ENCODE data around the gene CD81.
"Not testable (repeated sequence)": the region's sequence is repeated elsewhere in the genome, so short reads cannot be mapped to it uniquely, and the experiment has no call there.

Gene CD81

GRCh38 chr11:2357651-2358050 is 19.5 kb upstream of the CD81 start:
- not testable (repeated sequence) for ATAC-seq

DNA sequence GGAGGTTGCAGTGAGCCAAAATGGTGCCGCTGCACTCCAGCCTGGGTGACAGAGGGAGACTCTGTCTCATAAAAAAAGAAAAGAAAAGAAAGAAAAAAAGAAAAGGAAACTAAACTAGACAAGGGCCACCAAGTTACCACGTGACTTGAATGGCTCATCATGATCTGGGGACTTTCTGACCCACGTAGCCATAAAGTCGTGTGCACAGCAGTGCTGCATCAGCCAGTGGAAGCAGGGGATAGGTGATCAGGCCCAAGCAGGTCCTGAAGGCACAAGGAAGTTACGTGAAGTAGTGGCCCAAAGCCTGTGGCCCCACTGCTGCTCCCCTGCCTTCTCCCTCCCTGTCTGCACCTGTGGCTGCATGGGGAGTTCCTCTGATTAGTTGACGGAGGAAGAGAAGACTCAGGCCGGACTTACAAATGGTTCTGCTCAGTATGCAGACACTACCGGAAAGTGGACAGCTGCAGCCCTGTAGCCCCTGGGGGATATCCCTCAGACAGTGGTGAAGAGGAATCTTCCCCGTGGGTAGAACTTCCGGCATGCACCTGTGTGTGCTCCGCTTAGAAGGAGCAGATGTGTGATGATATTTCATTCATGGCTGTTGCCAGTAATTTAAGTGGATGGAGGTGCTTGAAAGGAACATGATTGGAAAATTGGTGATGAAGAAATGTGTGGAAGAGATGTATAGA is 18.2 kb upstream of the CD81 start:
- no peak for ATAC-seq

DNA sequence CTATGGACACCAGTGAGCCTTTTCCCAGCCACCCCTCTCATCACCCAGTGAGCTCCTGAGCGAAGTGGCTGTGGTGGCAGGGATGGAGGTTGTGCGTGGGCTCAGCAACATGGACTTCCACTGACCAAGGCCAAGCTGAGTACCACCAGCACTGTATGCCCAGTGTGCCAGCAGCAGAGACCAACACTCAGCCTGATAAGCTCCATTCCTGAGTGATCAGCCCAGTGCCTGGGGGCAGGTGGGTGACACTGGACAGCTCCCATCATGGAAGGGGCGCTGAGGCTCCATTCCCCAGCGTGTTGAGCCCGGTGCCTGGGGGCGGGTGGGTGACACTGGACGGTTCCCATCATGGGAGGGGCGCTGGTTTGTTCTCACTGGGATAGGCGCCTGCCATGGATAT is 17.6 kb upstream of the CD81 start:
- ATAC-seq = no peak

DNA sequence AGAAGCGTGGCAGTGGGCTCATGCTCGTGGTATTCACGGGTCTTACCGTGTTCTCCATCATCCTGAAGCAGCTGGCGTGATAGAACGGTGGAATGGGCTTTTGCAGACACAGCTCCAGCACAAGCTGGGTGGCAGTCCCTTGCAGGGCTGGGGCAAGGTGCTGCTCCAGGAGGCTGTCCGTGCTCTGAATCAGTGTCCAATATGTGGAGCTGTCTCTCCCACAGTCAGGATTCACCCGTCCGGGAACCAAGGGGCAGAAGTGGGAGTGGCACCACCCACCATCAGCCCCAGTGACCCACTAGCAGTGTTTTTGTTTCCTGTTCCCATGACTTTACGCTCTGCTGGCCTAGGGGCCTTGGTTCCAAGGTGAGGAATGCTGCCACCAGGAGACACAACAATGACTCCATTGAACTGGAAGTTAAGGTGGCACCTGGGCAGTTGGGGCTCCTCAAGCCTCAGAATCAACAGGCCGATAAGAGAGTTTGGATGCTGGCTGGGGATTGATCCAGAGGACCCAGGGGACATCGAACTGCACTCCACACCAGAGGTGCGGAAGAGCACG is 16.9 kb upstream of the CD81 start:
- ATAC-seq = no peak

DNA sequence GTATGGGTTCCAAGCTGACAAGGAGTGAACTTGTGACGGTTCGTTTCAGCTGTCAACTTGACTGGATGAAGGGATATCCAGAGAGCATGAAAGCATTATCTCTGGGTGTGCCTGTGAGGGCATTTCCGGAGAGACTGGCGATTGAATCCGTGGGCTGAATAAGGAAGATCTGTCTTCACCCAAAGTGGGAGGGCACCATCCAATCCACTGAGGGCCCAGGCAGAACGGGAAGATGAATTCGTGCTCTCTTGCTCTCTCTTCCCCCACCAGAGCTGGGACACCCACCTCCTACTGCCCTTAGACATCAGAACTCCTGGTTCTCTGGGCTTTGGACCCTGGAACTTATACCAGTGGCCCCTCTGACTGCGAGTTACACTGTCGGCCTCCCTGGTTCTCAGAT is 15.5 kb upstream of the CD81 start:
- ATAC-seq = no peak

DNA sequence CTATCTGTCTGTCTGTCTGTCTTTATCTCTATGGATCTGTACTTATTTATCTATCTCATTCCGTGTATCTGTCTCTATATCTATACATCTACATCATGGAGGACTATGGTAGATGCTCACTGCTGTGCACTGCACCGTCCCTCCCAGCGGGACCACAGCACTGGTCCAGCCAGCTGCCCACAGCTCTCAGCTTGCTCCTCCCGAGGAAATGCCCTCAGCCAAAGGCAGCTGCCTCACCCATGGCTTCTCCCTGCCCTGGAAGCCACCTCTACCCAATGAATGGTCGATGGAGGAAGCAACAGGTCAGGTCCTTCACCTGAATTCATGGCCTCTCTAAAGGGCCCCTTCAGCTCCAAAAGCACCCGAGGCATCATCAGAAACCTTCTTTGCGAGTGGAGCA is 14.7 kb upstream of the CD81 start:
- ATAC-seq = no peak

- ATAC-seq = no peak
Observed at GRCh38 chr11:2363130-2363529, 14.0 kb upstream of the CD81 start.

GRCh38 chr11:2363577-2364370 is 13.3 kb upstream of the CD81 start:
- ATAC-seq = no peak

DNA sequence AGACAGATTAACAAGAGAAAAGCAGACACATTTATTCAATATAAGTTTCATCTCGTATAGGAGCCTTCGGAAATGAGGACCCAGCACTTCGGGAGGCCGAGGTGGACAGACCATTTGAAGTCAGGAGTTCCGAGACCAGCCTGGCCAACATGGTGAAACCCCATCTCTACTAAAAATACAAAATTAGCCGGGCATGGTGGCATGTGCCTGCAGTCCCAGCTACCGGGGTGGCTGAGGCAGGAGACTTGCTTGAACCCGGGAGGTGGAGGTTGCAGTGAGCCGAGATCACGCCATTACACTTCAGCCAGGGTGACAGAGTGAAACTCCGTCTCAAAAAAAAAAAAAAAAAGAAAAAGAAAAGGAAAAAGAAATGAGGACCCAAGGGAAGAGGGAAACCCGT is 12.7 kb upstream of the CD81 start:
- ATAC-seq = not testable (repeated sequence)

GRCh38 chr11:2365571-2366210 is 11.4 kb upstream of the CD81 start:
- no peak for ATAC-seq

- no peak for ATAC-seq
Observed at GRCh38 chr11:2366276-2366675, 10.8 kb upstream of the CD81 start.

DNA sequence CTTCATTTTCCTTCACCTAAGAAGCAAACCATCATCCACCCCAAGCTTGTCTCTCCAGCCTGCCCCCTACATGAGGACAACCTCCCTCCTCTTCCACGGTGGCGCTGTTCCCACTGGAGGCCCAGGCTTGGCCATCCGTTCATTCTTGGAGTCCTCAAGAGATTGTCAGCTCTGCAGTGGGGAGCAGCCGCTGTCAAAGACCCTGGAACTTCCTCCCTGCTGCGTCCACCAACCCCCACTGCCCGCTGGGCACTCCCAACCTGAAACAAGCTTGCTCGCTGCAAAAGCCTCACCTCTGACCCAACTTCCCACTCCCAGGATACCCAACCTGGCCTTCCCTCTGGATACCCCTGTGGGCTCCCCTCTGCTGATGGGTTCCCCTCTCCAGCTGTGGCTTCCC is 10.4 kb upstream of the CD81 start:
- no peak for ATAC-seq

DNA sequence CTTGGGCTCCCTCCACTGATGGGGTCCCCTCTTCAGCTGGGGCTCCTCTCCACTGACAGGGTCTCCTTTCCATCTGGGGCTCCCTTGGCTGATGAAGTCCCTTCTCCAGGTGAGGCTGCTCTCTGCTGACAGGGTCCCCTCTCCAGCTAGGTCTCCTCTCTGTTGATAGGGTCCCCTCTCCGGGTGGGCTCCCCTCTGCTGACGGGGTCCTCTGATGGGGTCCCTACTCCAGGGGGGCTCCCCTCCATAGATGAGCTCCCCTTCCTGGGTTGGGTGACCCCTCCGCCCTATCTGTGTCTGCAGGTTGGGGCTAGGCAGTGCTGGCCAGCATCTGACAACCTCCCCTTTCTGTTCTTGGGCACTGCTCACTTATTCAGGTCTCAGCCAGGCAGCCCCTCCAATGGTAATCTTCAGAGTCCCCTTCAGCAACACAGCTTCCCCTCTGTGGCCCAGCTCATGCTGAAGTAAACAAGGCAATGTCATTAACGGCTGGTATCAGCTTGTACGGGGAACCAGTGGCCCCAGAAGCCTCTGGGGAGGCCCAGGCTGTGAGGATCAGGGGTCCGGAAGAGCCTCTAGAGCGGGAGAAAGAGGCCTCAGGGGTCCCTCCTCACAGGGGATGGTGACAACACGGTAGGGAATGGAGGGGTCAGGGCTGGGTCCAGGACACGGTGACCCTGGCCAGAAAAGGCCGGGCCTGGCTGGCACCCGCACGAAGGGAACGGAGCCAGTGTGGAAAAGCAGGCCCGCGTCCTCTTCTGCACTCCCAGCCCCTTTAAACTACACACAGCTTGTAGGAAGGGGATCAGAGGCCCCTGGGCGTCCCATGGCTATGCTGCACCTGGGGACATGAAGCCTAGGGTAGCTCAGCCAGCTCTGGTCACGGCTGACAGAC is 9.6 kb upstream of the CD81 start:
- no peak for ATAC-seq

- no peak for ATAC-seq
Observed at GRCh38 chr11:2368178-2368850, 8.8 kb upstream of the CD81 start.

DNA sequence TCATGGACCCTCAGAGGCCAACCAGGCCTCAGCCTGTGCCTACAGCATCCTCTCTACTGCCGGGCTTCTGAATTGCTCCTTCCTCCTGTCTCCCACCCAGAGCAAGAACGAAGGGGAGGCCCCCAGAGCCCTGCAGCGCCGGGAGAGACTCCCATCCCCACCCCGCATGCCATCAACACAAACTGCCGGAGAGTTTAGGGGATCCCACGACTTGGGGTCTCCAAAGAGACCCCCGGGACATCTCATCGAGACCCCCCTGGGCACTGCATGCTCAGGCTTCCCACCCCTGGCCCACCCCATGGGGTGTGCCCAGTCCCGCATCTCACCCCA is 8.3 kb upstream of the CD81 start:
- no peak for ATAC-seq

GRCh38 chr11:2369320-2369719 is 7.8 kb upstream of the CD81 start:
- no peak for ATAC-seq

DNA sequence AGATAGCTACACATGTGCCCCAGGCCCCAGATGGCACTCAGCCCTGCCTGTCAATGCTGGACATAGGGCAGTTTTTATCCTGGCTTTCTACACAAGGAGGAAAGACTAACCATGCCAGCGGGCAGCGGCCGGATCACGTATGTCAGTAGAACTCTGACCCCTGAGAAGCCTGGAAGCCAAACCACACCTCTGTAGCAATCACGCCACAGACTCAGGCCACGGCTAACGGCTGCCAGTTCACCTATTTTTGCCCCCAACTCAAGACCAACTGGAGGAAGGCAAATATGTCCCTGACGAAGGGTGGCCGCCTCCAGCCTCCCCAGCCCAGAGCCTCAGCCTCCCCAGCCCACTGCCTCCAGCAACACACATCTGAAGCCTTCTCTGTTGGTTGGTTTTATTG is 7.2 kb upstream of the CD81 start:
- no peak for ATAC-seq

- ATAC-seq = no peak
Observed at GRCh38 chr11:2374456-2375201, 2.5 kb upstream of the CD81 start.

DNA sequence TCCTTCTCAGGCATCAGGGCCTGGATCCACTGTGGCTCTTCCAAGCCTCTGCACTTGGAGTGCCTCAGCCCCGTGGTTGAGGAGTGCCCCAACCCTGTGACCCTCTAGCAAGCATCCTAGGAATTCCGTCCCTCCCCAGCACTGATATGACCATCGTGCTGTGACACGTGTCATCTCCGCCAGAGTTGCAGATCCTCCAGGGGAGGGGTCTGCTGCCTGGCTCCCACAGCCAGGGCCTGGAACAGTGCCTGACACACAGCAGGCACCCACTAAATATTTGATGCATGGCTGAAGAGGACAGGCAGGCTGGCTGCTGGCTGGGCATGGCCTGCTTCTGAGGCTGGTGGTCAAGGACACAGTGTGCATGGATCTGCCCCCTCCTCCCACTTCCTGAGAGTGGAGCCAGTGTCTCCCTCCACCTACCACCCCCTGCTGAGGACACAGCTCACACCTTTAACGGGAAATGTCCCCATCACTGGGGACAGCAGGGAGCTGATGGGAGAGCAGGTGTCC is 1.7 kb upstream of the CD81 start:
- no peak for ATAC-seq

- ATAC-seq = no peak
Observed at GRCh38 chr11:2375964-2376551, 1.1 kb upstream of the CD81 start.
